KBM-7 (cell line): ENCODE data around the gene NBPF20.
"Not testable (repeated sequence)": the region's sequence is repeated elsewhere in the genome, so short reads cannot be mapped to it uniquely, and the experiment has no call there.

Source experiments
- DNase-seq: peaks from one replicate; pipeline ENCODE4 v3.0.0-alpha.2; 2015
- in situ Hi-C: fragments of 300-500 bp; cut with MboI; formaldehyde crosslinking; loops from 2 replicates; pipeline ENCODE4 v1.14.3; 2020; ENCODE audit warnings: low sequenced_read_pairs, low pct_unique_long_range_greater_than_20kb, mixed read lengths

Gene NBPF20, protein sequence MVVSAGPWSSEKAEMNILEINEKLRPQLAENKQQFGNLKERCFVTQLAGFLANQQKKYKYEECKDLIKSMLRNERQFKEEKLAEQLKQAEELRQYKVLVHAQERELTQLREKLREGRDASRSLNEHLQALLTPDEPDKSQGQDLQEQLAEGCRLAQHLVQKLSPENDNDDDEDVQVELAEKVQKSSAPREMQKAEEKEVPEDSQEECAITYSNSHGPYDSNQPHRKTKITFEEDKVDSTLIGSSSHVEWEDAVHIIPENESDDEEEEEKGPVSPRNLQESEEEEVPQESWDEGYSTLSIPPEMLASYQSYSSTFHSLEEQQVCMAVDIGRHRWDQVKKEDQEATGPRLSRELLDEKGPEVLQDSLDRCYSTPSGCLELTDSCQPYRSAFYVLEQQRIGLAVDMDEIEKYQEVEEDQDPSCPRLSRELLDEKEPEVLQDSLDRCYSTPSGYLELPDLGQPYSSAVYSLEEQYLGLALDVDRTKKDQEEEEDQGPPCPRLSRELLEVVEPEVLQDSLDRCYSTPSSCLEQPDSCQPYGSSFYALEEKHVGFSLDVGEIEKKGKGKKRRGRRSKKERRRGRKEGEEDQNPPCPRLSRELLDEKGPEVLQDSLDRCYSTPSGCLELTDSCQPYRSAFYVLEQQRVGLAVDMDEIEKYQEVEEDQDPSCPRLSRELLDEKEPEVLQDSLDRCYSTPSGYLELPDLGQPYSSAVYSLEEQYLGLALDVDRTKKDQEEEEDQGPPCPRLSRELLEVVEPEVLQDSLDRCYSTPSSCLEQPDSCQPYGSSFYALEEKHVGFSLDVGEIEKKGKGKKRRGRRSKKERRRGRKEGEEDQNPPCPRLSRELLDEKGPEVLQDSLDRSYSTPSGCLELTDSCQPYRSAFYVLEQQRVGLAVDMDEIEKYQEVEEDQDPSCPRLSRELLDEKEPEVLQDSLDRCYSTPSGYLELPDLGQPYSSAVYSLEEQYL (N-terminal part only)

DNA sequence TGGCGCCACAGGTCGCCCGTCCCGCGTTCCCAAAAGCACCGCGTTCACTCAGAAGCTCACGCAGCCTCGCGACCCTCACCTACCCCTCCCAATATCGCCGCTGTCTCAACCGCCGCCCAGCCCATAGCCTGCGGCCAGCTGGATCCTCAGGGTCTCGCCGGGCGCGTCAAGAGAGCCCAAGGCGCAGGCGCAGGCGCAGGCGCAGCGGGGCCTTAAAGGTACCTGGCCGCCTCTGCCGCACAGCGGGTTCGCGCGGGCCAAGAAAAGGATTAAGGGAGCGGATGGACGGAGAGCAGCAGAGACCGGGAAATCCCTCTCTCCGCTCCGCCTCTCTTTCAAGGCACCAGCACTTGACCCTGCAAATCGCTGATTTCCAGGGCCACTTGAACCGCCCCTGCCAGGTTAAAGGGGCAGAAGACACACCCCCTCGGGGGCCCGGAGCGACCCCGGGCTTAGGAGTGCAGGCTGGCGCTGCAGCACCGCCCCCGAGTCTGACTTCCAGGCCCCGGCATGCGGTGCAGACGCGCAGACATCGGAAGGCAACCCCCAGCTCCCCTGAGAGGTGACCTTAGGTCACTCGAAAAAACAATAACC, at the start of gene NBPF20:
Gene NBPF20, minus strand, starts transcription at position 168 of the 594 bp plus-strand sequence. CDS start 20,331 bp downstream, outside the sequence.
- in situ Hi-C loops, result no loop called here
- DNase-seq, result peak; percentile 81

- DNase-seq, in situ Hi-C loops: not testable (repeated sequence)
Observed at GRCh38 chr1:145474837-145475368, 49.5 kb upstream of the NBPF20 start.

DNA sequence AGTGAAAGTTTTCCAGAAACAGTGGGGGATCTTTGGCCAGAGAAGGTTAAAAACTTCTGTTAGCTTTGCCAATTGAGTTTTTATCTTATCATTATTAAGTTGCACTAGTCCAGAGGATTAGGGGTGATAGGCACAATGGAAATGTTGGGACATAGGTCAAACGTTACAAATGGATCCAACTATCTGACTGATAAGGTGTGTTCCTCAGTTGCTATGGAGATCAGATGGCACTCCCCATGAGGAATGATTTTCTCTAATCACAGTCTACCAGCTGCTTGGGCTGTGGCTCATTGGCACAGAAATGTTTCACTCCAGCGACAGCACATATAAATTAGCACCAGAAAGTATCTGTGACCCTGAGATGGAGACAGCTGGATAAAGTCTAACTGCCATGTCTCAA, 47.3 kb upstream of the NBPF20 start:
- DNase-seq, in situ Hi-C loops: not testable (repeated sequence)

- in situ Hi-C loops, DNase-seq: not testable (repeated sequence)
Observed at GRCh38 chr1:145471365-145471764, 46.0 kb upstream of the NBPF20 start.

- in situ Hi-C loops, DNase-seq: not testable (repeated sequence)
Observed at GRCh38 chr1:145465405-145466144, 40.2 kb upstream of the NBPF20 start.

DNA sequence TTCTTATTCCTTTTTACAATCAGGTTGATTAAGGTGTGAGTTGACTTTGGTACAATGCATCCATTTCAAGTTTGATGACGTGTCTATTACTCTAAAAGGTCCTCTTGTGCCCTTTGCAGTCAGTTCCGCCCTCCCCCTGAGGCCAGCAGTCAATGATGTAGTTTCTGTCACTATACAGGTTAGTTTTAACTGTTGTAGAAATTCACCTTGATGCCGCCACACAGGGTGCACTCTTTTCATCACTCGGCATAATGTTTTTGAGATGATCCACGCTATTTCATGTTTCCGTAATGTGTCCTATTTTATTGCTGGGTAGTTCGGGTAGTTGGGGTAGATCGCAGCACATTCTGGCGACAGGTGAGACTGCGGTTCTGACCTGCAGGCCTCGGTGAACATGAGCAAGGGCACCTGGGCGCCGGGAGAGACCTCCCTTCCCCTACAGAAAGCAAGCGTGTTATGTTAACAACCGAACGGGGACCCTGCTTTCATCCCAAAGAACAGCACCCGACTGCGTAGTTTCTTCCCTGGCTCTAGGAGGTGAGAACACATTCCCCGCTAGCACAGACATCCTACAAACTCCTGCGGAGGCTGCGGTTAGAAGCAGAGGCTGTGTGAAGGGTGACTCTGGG, 39.4 kb upstream of the NBPF20 start:
- in situ Hi-C loops, DNase-seq: not testable (repeated sequence)

GRCh38 chr1:145464017-145464416, 38.6 kb upstream of the NBPF20 start:
- in situ Hi-C loops, DNase-seq: not testable (repeated sequence)

GRCh38 chr1:145460684-145461083, 35.3 kb upstream of the NBPF20 start:
- DNase-seq, in situ Hi-C loops: not testable (repeated sequence)

GRCh38 chr1:145460048-145460447, 34.6 kb upstream of the NBPF20 start:
- in situ Hi-C loops, DNase-seq: not testable (repeated sequence)

- in situ Hi-C loops, DNase-seq: not testable (repeated sequence)
Observed at GRCh38 chr1:145459591-145459990, 34.2 kb upstream of the NBPF20 start.

DNA sequence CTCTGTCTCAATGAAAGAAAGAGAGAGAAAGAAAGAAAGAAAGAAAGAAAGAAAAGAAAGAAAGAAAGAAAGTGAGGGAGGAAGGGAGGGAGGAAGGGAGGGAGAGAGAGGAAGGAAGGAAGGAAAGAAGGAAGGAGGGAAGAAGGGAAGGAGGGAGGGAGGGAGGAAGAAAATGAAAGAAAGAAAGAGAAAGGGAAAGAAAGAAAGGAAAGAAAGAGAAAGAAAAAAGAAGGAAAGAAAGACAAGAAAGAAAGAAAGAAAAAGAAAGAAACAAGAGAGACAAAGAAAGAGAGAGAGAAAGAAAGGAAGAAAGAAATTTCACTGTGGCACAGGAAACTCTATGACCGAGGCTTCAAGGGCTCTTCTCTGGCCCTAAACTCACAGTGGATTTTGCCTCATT, 33.7 kb upstream of the NBPF20 start:
- DNase-seq, in situ Hi-C loops: not testable (repeated sequence)

DNA sequence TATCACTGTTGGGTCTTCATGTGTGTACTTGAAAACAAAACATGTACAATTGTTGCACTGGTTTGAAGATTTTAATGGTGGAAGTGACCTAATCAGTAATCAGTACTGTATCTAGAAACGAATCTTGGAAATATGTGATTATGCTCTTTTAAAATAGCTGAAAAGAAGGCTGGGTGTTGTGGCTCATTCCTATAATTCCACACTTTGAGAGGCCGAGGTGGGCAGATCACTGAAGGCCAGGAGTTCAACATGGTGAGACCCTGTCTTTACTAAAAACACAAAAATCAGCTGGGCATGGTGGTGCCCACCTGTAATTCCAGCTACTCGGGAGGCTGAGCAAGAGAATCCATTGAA, 29.4 kb upstream of the NBPF20 start:
- DNase-seq, in situ Hi-C loops: not testable (repeated sequence)

DNA sequence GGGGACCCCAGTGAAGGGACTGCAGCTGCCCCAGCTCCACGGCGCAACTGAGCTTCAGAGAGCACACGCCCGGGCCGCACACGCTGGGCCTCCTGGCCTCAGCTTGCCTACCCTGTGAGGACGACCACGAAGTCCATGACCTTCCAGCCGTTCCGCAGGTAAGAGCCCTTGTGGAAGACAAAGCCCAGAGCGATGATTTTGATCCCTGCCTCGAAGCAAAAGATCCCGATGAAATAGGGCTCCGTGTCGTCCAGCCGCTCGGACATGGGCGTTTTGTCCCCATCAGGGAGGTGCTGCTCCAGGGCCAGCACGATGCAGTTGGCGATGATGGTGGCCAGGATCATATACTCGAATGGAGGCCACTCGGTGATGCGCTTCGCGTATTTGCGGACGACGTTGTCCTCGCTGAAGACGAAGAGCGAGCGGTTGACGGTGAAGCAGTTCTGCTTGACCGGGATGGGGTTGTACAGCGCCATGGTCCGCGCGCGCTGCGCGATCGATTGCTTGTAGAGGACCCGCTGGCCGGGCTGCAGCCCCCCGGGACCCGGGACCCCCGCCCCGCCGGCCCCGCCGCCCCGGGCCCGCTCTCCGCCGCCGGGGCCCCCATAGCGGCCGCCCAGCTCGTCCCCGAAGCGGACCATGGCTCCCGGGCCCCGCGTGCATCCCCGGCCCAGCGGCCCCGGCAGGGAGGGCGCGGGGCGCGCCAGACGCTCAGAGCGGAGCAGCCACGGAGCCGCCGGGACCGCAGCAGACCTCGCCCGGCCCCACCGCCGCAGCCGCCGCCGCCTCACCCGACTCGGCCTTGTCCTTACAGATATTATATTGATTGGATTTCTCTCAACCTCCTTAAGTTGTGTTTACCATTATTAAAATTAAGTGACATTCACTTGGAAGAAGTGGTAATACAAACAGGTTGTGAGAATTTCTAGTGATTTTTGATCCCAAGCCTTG, 28.7 kb upstream of the NBPF20 start:
- in situ Hi-C loops, DNase-seq: not testable (repeated sequence)

DNA sequence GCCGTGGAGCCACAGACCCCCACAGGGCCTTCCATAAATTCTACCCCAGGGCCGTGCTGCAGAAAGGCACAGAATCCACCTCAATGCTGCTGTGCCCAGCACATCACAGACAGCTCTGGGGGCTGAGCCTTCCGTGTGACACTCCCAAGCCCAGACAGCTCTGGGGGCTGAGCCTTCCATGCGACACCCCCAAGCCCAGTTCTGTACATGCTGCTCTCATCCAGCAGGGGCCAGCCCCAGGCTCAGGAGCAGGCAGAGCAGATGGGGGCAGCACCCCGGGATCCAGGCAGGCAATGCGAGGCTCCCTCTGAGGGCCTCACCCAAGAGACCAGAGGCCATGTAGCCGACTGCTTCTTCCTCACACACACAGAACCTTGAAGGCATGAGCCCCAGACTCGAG, 27.1 kb upstream of the NBPF20 start:
- DNase-seq, in situ Hi-C loops: not testable (repeated sequence)

DNA sequence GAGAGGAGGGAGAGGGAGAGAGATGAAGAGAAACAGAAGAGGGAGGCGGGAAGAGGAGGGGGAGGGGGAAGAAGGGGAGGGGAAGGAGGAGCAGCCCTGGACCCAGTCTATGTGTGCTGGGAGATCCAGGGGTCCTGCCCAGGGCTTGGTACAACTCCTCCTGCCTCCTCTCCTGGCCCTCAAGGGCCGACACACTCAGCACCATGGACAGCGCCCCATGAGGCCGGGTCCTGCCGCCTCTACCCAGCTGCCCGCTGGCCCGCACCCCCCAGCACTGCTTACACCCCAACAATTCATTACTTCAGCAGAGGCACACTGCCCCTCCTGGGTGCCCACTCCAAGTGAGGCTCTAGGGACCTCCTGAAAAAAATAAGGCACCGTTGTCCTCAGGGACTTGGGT, 26.5 kb upstream of the NBPF20 start:
- in situ Hi-C loops, result not testable (repeated sequence)
- peak; percentile 23 for DNase-seq

DNA sequence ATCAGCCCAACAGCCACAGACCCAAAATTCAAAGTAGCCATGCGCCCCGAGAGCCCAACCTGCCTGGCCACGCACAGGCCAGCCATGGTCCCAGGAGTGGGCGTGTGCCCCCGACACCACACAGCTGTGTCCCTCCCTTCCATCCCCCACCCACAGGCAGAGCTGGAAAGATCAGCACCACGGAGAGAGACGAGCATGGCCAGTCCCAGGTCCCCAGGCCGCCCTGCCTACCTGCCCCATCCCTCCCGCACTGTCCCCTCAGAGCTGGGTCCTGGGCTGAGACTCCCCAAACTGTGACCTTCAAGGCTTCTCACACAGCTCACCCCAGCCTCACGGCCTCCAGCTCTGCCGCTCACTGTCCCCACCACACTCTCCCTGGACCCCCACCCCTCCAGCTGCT, 19.8 kb upstream of the NBPF20 start:
- DNase-seq, in situ Hi-C loops: not testable (repeated sequence)

GRCh38 chr1:145442340-145442739, 16.9 kb upstream of the NBPF20 start:
- DNase-seq, in situ Hi-C loops: not testable (repeated sequence)
